Measurements from ENCODE around the gene BCAS3. TPM values are rescaled to one million over a fixed set of nuclear protein-coding genes. Genes with fewer than 3 reads are reported as not detected.
A peak's percentile ranks its signal among the peaks of the same experiment; 100 is the strongest.

BCAS3 gene
- total RNA-seq, 1 donor from 2014 or later, result 14.5 TPM

- H3K4me1 Mint-ChIP-seq (ENCODE audit: low read depth, unreplicated experiment), result peaks cover 5% of the 10 kb centered on the region
- peaks cover 30% of the 10 kb centered on the region for H4K20me1 ChIP-seq (ENCODE audit: insufficient read depth, low read length)
- H3K4me3 ChIP-seq (ENCODE audit: insufficient read depth, low read depth, low read length), result no peak overlapping the region
- no peak overlapping the region for H3K27ac Mint-ChIP-seq (ENCODE audit: unreplicated experiment)
- no peak overlapping the region for H3K9ac ChIP-seq (ENCODE audit: low read length)
- H3K27ac ChIP-seq (ENCODE audit: low read depth, low read length), result no peak overlapping the region
- no peak overlapping the region for H2AFZ ChIP-seq (ENCODE audit: low read depth, low read length)
- H3K9me3 Mint-ChIP-seq (ENCODE audit: unreplicated experiment), result no peaks in the 10 kb centered on the region
- FAIRE-seq (no peak), DNase-seq (ENCODE audit: low read depth) (no peak)
- H3K4me1 ChIP-seq (ENCODE audit: insufficient read depth, low read length), result no peaks in the 10 kb centered on the region
- no peak overlapping the region for H3K4me2 ChIP-seq (ENCODE audit: low read length)
- peaks cover 28% of the 10 kb centered on the region for H3K79me2 ChIP-seq (ENCODE audit: insufficient read depth, low read length)
- H3K4me3 Mint-ChIP-seq (ENCODE audit: unreplicated experiment), result peak overlapping the region; percentile 16
- no peaks in the 10 kb centered on the region for H3K27me3 Mint-ChIP-seq (ENCODE audit: low read depth, unreplicated experiment)
- no peaks in the 10 kb centered on the region for H3K9me3 ChIP-seq (ENCODE audit: insufficient read depth, low read depth, low read length)
- TF ChIP-seq EZH2 (IDR thresholded peaks at IDR 0.05; ENCODE audit: insufficient read depth, low read length) (no peak), CTCF (IDR thresholded peaks at IDR 0.05; ENCODE audit: insufficient read depth, low read depth, low read length) (no peak)
- H3K36me3 Mint-ChIP-seq (ENCODE audit: low read depth, unreplicated experiment), result peaks cover 20% of the 10 kb centered on the region
- peaks cover 6% of the 10 kb centered on the region for H3K36me3 ChIP-seq (ENCODE audit: insufficient read depth, low read length)
- H3K27me3 ChIP-seq (ENCODE audit: insufficient read depth, low read length), result no peaks in the 10 kb centered on the region
Measured at GRCh38 chr17:60653569-60653968, 24.1 kb upstream of the BCAS3 start.

GRCh38 chr17:60656499-60656898, 21.2 kb upstream of the BCAS3 start:
- no peak overlapping the region for H2AFZ ChIP-seq (ENCODE audit: low read depth, low read length)
- H3K4me2 ChIP-seq (ENCODE audit: low read length), result no peak overlapping the region
- Mint-ChIP-seq H3K36me3 (ENCODE audit: low read depth, unreplicated experiment) (peaks cover 9% of the 10 kb centered on the region), H3K27ac (ENCODE audit: unreplicated experiment) (no peak overlapping the region), H3K4me1 (ENCODE audit: low read depth, unreplicated experiment) (peaks cover 5% of the 10 kb centered on the region), H3K27me3 (ENCODE audit: low read depth, unreplicated experiment) (no peaks in the 10 kb centered on the region), H3K9me3 (ENCODE audit: unreplicated experiment) (no peaks in the 10 kb centered on the region), H3K4me3 (ENCODE audit: unreplicated experiment) (no peak overlapping the region)
- DNase-seq (ENCODE audit: low read depth) (no peak), FAIRE-seq (no peak)
- no peaks in the 10 kb centered on the region for H3K36me3 ChIP-seq (ENCODE audit: insufficient read depth, low read length)
- H4K20me1 ChIP-seq (ENCODE audit: insufficient read depth, low read length), result peaks cover 30% of the 10 kb centered on the region
- H3K27me3 ChIP-seq (ENCODE audit: insufficient read depth, low read length), result no peaks in the 10 kb centered on the region
- no peaks in the 10 kb centered on the region for H3K9me3 ChIP-seq (ENCODE audit: insufficient read depth, low read depth, low read length)
- H3K79me2 ChIP-seq (ENCODE audit: insufficient read depth, low read length), result peaks cover 28% of the 10 kb centered on the region
- no peak overlapping the region for H3K4me3 ChIP-seq (ENCODE audit: insufficient read depth, low read depth, low read length)
- no peak for TF ChIP-seq CTCF (IDR thresholded peaks at IDR 0.05; ENCODE audit: insufficient read depth, low read depth, low read length)
- TF ChIP-seq EZH2 (IDR thresholded peaks at IDR 0.05; ENCODE audit: insufficient read depth, low read length), result no peak
- no peak overlapping the region for H3K27ac ChIP-seq (ENCODE audit: low read depth, low read length)
- H3K9ac ChIP-seq (ENCODE audit: low read length), result no peak overlapping the region
- H3K4me1 ChIP-seq (ENCODE audit: insufficient read depth, low read length), result no peaks in the 10 kb centered on the region

GRCh38 chr17:60659156-60659555, 18.5 kb upstream of the BCAS3 start:
- peaks cover 8% of the 10 kb centered on the region for H3K36me3 Mint-ChIP-seq (ENCODE audit: low read depth, unreplicated experiment)
- H3K4me2 ChIP-seq (ENCODE audit: low read length), result no peak overlapping the region
- FAIRE-seq (no peak), DNase-seq (ENCODE audit: low read depth) (no peak)
- H3K4me1 Mint-ChIP-seq (ENCODE audit: low read depth, unreplicated experiment), result no peaks in the 10 kb centered on the region
- H3K4me1 ChIP-seq (ENCODE audit: insufficient read depth, low read length), result no peaks in the 10 kb centered on the region
- no peak overlapping the region for H3K9ac ChIP-seq (ENCODE audit: low read length)
- H3K4me3 ChIP-seq (ENCODE audit: insufficient read depth, low read depth, low read length), result no peak overlapping the region
- H3K9me3 Mint-ChIP-seq (ENCODE audit: unreplicated experiment), result no peaks in the 10 kb centered on the region
- peaks cover 9% of the 10 kb centered on the region for H3K79me2 ChIP-seq (ENCODE audit: insufficient read depth, low read length)
- no peak overlapping the region for H3K4me3 Mint-ChIP-seq (ENCODE audit: unreplicated experiment)
- H3K27ac ChIP-seq (ENCODE audit: low read depth, low read length), result no peak overlapping the region
- H2AFZ ChIP-seq (ENCODE audit: low read depth, low read length), result no peak overlapping the region
- no peak for TF ChIP-seq CTCF (IDR thresholded peaks at IDR 0.05; ENCODE audit: insufficient read depth, low read depth, low read length)
- H3K27me3 ChIP-seq (ENCODE audit: insufficient read depth, low read length), result no peaks in the 10 kb centered on the region
- peaks cover 7% of the 10 kb centered on the region for H4K20me1 ChIP-seq (ENCODE audit: insufficient read depth, low read length)
- H3K27me3 Mint-ChIP-seq (ENCODE audit: low read depth, unreplicated experiment), result no peaks in the 10 kb centered on the region
- H3K36me3 ChIP-seq (ENCODE audit: insufficient read depth, low read length), result peaks cover 3% of the 10 kb centered on the region
- no peak overlapping the region for H3K27ac Mint-ChIP-seq (ENCODE audit: unreplicated experiment)
- no peaks in the 10 kb centered on the region for H3K9me3 ChIP-seq (ENCODE audit: insufficient read depth, low read depth, low read length)
